ENCODE measurements around the gene NAV2.
A peak's percentile ranks its signal among the peaks of the same experiment; 100 is the strongest.

DNA sequence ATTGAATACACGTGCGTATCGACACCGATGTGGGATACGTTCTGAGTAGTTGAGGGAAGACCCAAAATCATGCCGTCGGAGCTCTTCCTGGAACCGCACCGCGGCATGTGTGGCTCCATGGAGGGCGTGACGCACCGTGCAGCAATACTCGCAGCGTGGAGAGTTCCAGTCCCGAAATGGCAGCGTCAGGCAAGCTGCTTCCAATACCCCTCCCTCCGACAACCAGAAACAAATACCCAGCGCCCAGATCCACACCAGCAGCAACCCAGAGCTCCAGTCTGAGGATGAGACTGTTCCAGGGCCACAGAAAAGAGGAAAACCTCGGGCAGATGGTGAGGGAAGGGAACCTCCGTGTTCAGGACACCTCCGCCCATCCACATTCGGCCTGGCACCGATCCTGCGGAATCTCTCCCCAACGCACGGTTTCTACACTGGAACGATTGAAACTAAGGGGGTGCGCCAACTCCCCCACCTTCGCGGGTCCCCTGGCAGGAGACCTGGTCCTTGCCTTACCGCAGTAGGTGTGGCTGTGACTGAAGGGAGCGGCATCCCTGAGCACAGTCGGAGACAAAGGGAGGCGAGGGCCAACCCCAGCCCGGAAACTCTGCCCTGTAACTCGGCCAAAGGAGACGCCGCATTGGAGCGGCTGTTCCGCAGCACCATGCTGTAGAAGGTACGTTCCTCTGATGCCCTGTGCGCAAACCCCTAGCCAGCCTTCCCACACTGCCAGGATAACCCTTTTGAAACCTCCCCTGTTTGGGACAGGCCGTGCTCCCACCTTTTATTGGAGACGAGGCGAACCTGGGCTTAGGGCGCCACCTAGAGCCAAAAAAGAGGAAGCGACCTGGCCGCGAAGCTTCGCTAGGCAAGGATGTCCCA is 419.4 kb downstream of the NAV2 start:
- TF ChIP-seq, protein P1, sequence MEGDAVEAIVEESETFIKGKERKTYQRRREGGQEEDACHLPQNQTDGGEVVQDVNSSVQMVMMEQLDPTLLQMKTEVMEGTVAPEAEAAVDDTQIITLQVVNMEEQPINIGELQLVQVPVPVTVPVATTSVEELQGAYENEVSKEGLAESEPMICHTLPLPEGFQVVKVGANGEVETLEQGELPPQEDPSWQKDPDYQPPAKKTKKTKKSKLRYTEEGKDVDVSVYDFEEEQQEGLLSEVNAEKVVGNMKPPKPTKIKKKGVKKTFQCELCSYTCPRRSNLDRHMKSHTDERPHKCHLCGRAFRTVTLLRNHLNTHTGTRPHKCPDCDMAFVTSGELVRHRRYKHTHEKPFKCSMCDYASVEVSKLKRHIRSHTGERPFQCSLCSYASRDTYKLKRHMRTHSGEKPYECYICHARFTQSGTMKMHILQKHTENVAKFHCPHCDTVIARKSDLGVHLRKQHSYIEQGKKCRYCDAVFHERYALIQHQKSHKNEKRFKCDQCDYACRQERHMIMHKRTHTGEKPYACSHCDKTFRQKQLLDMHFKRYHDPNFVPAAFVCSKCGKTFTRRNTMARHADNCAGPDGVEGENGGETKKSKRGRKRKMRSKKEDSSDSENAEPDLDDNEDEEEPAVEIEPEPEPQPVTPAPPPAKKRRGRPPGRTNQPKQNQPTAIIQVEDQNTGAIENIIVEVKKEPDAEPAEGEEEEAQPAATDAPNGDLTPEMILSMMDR (IDR thresholded peaks at IDR 0.05; ENCODE audit: low read length): peak; percentile 89
- TF ChIP-seq EZH2 (optimal IDR thresholded peaks at IDR 0.05; ENCODE audit: low read depth, low read length): no peak
